GM13977 (cell line): Measurements from ENCODE around the gene SENP8.

ENCODE experiments used
- DNase-seq: peaks from one replicate; pipeline ENCODE4 v3.0.0; 2012; ENCODE audit warnings: low spot score
- CTCF ChIP-seq: IDR thresholded peaks from 2 replicates; pipeline ENCODE4 v1.5.1; 2012; ENCODE audit warnings: mild to moderate bottlenecking, control low read depth; ENCODE audit not compliant: insufficient read depth; ENCODE audit errors: extremely low read depth, missing control alignments
- in situ Hi-C: fragments of 300-500 bp; cut with MboI; formaldehyde crosslinking; loops from one replicate; pipeline ENCODE4 v1.12.0; 2022; ENCODE audit warnings: low sequenced_read_pairs, low pct_unique_long_range_greater_than_20kb, mixed read lengths, inconsistent platforms; ENCODE audit not compliant: unreplicated experiment

Gene SENP8

GRCh38 chr15:72173401-72173800 is 55.2 kb downstream of the SENP8 start:
- TF ChIP-seq CTCF, result no peak
- in situ Hi-C loops, result no loop called here
- DNase-seq, result no peak

GRCh38 chr15:72173864-72174550 is 55.8 kb downstream of the SENP8 start:
- no peak for TF ChIP-seq CTCF
- no peak for DNase-seq
- in situ Hi-C loops, result no loop called here

GRCh38 chr15:72174551-72175165 is 56.5 kb downstream of the SENP8 start:
- in situ Hi-C loops, result no loop called here
- no peak for TF ChIP-seq CTCF
- DNase-seq, result no peak

GRCh38 chr15:72175186-72176044 is 57.2 kb downstream of the SENP8 start:
- TF ChIP-seq CTCF, result no peak
- DNase-seq, result no peak
- in situ Hi-C loops, result no loop called here

- no peak for DNase-seq
Observed at GRCh38 chr15:72176159-72176558, 58.0 kb downstream of the SENP8 start.

More at GRCh38 chr15:72176159-72176558, 58.0 kb downstream of the SENP8 start:
- in situ Hi-C loops, result no loop called here
- TF ChIP-seq CTCF, result no peak
